Measurements from ENCODE around the gene KLF15.

KLF15 gene

GRCh38 chr3:126360046-126360713 lies 3.0 kb upstream of the KLF15 start:
- H3K27me3 Mint-ChIP-seq = peaks cover 30% of the 10 kb centered on the region
- no peak overlapping the region for H3K27ac Mint-ChIP-seq
- no peaks in the 10 kb centered on the region for H3K36me3 Mint-ChIP-seq
- H3K4me3 Mint-ChIP-seq = no peak overlapping the region
- H3K9me3 Mint-ChIP-seq (ENCODE audit: low read depth) = no peaks in the 10 kb centered on the region
- H3K4me1 Mint-ChIP-seq (ENCODE audit: low read depth) = peaks cover 10% of the 10 kb centered on the region

GRCh38 chr3:126358816-126359181 lies 1.6 kb upstream of the KLF15 start:
- H3K9me3 Mint-ChIP-seq (ENCODE audit: low read depth) = no peaks in the 10 kb centered on the region
- no peak overlapping the region for H3K27ac Mint-ChIP-seq
- H3K4me3 Mint-ChIP-seq = peak overlapping the region; percentile 87
- peaks cover 31% of the 10 kb centered on the region for H3K27me3 Mint-ChIP-seq
- H3K36me3 Mint-ChIP-seq = no peaks in the 10 kb centered on the region
- peaks cover 10% of the 10 kb centered on the region for H3K4me1 Mint-ChIP-seq (ENCODE audit: low read depth)

- H3K9me3 Mint-ChIP-seq (ENCODE audit: low read depth) = no peaks in the 10 kb centered on the region
- H3K4me1 Mint-ChIP-seq (ENCODE audit: low read depth) = peaks cover 10% of the 10 kb centered on the region
- H3K36me3 Mint-ChIP-seq = no peaks in the 10 kb centered on the region
- peak overlapping the region; percentile 87 for H3K4me3 Mint-ChIP-seq
- H3K27ac Mint-ChIP-seq = no peak overlapping the region
- H3K27me3 Mint-ChIP-seq = peaks cover 31% of the 10 kb centered on the region
These were observed 1.0 kb upstream of the KLF15 start for GRCh38 chr3:126358038-126358815.

- H3K4me3 Mint-ChIP-seq = peak overlapping the region; percentile 92
- H3K27ac Mint-ChIP-seq = no peak overlapping the region
- peaks cover 26% of the 10 kb centered on the region for H3K27me3 Mint-ChIP-seq
- H3K4me1 Mint-ChIP-seq (ENCODE audit: low read depth) = peaks cover 10% of the 10 kb centered on the region
- no peaks in the 10 kb centered on the region for H3K9me3 Mint-ChIP-seq (ENCODE audit: low read depth)
- H3K36me3 Mint-ChIP-seq = no peaks in the 10 kb centered on the region
These were observed 589 bp downstream of the KLF15 start for GRCh38 chr3:126356373-126357264.

GRCh38 chr3:126355777-126356372 lies 1.3 kb downstream of the KLF15 start:
- Mint-ChIP-seq H3K4me1 (ENCODE audit: low read depth) (peaks cover 10% of the 10 kb centered on the region), H3K36me3 (no peaks in the 10 kb centered on the region), H3K27me3 (peaks cover 23% of the 10 kb centered on the region), H3K27ac (no peak overlapping the region), H3K9me3 (ENCODE audit: low read depth) (no peaks in the 10 kb centered on the region), H3K4me3 (peak overlapping the region; percentile 92)

- Mint-ChIP-seq H3K4me1 (ENCODE audit: low read depth) (peaks cover 10% of the 10 kb centered on the region), H3K9me3 (ENCODE audit: low read depth) (no peaks in the 10 kb centered on the region), H3K36me3 (no peaks in the 10 kb centered on the region), H3K27ac (no peak overlapping the region), H3K4me3 (peak overlapping the region; percentile 80), H3K27me3 (peaks cover 23% of the 10 kb centered on the region)
These were observed 2.0 kb downstream of the KLF15 start for GRCh38 chr3:126355251-126355650.

GRCh38 chr3:126354776-126355175 lies 2.4 kb downstream of the KLF15 start:
- Mint-ChIP-seq H3K9me3 (ENCODE audit: low read depth) (no peaks in the 10 kb centered on the region), H3K27ac (no peak overlapping the region), H3K4me3 (no peak overlapping the region), H3K36me3 (no peaks in the 10 kb centered on the region), H3K27me3 (peaks cover 18% of the 10 kb centered on the region), H3K4me1 (ENCODE audit: low read depth) (peaks cover 10% of the 10 kb centered on the region)

GRCh38 chr3:126353694-126354321 lies 3.4 kb downstream of the KLF15 start:
- Mint-ChIP-seq H3K9me3 (ENCODE audit: low read depth) (no peaks in the 10 kb centered on the region), H3K4me1 (ENCODE audit: low read depth) (peaks cover 10% of the 10 kb centered on the region), H3K4me3 (no peak overlapping the region), H3K27ac (no peak overlapping the region), H3K36me3 (no peaks in the 10 kb centered on the region), H3K27me3 (peaks cover 10% of the 10 kb centered on the region)

GRCh38 chr3:126352476-126353454 lies 4.4 kb downstream of the KLF15 start:
- H3K4me3 Mint-ChIP-seq = no peak overlapping the region
- no peaks in the 10 kb centered on the region for H3K9me3 Mint-ChIP-seq (ENCODE audit: low read depth)
- H3K27me3 Mint-ChIP-seq = peaks cover 7% of the 10 kb centered on the region
- H3K27ac Mint-ChIP-seq = no peak overlapping the region
- no peaks in the 10 kb centered on the region for H3K36me3 Mint-ChIP-seq
- H3K4me1 Mint-ChIP-seq (ENCODE audit: low read depth) = peaks cover 9% of the 10 kb centered on the region

- Mint-ChIP-seq H3K27me3 (peaks cover 7% of the 10 kb centered on the region), H3K36me3 (no peaks in the 10 kb centered on the region), H3K27ac (no peak overlapping the region), H3K9me3 (ENCODE audit: low read depth) (no peaks in the 10 kb centered on the region), H3K4me3 (no peak overlapping the region), H3K4me1 (ENCODE audit: low read depth) (peaks cover 6% of the 10 kb centered on the region)
These were observed 5.3 kb downstream of the KLF15 start for GRCh38 chr3:126351771-126352475.

- Mint-ChIP-seq H3K27ac (no peak overlapping the region), H3K4me1 (ENCODE audit: low read depth) (peaks cover 3% of the 10 kb centered on the region), H3K36me3 (no peaks in the 10 kb centered on the region), H3K4me3 (no peak overlapping the region), H3K9me3 (ENCODE audit: low read depth) (no peaks in the 10 kb centered on the region), H3K27me3 (peaks cover 5% of the 10 kb centered on the region)
These were observed 6.0 kb downstream of the KLF15 start for GRCh38 chr3:126351086-126351770.

- H3K27ac Mint-ChIP-seq = no peak overlapping the region
- peaks cover 4% of the 10 kb centered on the region for H3K27me3 Mint-ChIP-seq
- no peaks in the 10 kb centered on the region for H3K9me3 Mint-ChIP-seq (ENCODE audit: low read depth)
- H3K4me3 Mint-ChIP-seq = no peak overlapping the region
- H3K4me1 Mint-ChIP-seq (ENCODE audit: low read depth) = peaks cover 2% of the 10 kb centered on the region
- no peaks in the 10 kb centered on the region for H3K36me3 Mint-ChIP-seq
These were observed 6.6 kb downstream of the KLF15 start for GRCh38 chr3:126350502-126351085.
